Measurements from ENCODE around the gene CAAP1. TPM values are rescaled to one million over a fixed set of nuclear protein-coding genes. Genes with fewer than 3 reads are reported as not detected.
A peak's percentile ranks its signal among the peaks of the same experiment; 100 is the strongest.
"Not testable (repeated sequence)": the region's sequence is repeated elsewhere in the genome, so short reads cannot be mapped to it uniquely, and the experiment has no call there.

CAAP1 gene
- total and polyA plus RNA-seq, 9 donors = 6.7 to 15.0 (median 10.5) TPM

GRCh38 chr9:26891726-26892125 is 876 bp downstream of the CAAP1 start:
- H3K4me3 ChIP-seq = peak overlapping the region; percentile 82
- no peaks in the 10 kb centered on the region for H3K9me3 ChIP-seq
- DNase-seq = no peak
- H3K4me1 ChIP-seq (ENCODE audit: insufficient read depth) = peaks cover 2% of the 10 kb centered on the region
- no peak for TF ChIP-seq CTCF (IDR thresholded peaks at IDR 0.05)
- no peaks in the 10 kb centered on the region for H3K27me3 ChIP-seq
- no peaks in the 10 kb centered on the region for H3K36me3 ChIP-seq
- intact Hi-C loops (cut with DNase I) = no loop called here
- 1 to 2% (median 1%) methylated on average over 14 of the region's 14 CpGs for whole genome bisulfite sequencing, 3 donors
- peak overlapping the region in 1 of 2 donors; percentile 94 for H3K27ac ChIP-seq

GRCh38 chr9:26888271-26888670 is 4.3 kb downstream of the CAAP1 start:
- H3K36me3 ChIP-seq = no peaks in the 10 kb centered on the region
- 84 to 88% (median 87%) methylated on average over 1 of the region's 1 CpG for WGBS, 3 donors
- H3K27ac ChIP-seq = no peak overlapping the region
- intact Hi-C loops (cut with DNase I) = no loop called here
- H3K4me1 ChIP-seq (ENCODE audit: insufficient read depth) = peaks cover 2% of the 10 kb centered on the region
- H3K27me3 ChIP-seq = no peaks in the 10 kb centered on the region
- no peak for TF ChIP-seq EP300 (IDR thresholded peaks at IDR 0.05)
- no peak for TF ChIP-seq CTCF (IDR thresholded peaks at IDR 0.05)
- TF ChIP-seq POLR2A (IDR thresholded peaks at IDR 0.05) = no peak
- no peaks in the 10 kb centered on the region for H3K9me3 ChIP-seq
- no peak for DNase-seq
- no peak overlapping the region for H3K4me3 ChIP-seq

- no peaks in the 10 kb centered on the region for H3K27me3 ChIP-seq
- WGBS, 3 donors = 95 to 97% (median 97%) methylated on average over 3 of the region's 3 CpGs
- no peak for DNase-seq
- no peaks in the 10 kb centered on the region for H3K4me1 ChIP-seq (ENCODE audit: insufficient read depth)
- TF ChIP-seq EP300 (IDR thresholded peaks at IDR 0.05) = no peak
- TF ChIP-seq CTCF (IDR thresholded peaks at IDR 0.05) = no peak
- H3K36me3 ChIP-seq = no peaks in the 10 kb centered on the region
- H3K9me3 ChIP-seq = no peaks in the 10 kb centered on the region
- no peak overlapping the region for H3K27ac ChIP-seq
- intact Hi-C loops (cut with DNase I) = no loop called here
- no peak overlapping the region for H3K4me3 ChIP-seq
These were observed 10.4 kb downstream of the CAAP1 start for GRCh38 chr9:26882154-26882553.

- no peaks in the 10 kb centered on the region for H3K36me3 ChIP-seq
These were observed 12.3 kb downstream of the CAAP1 start for GRCh38 chr9:26880262-26880661.

GRCh38 chr9:26875155-26875554 is 17.4 kb downstream of the CAAP1 start:
- H3K4me3 ChIP-seq; DNase-seq; H3K27me3 ChIP-seq; H3K4me1 ChIP-seq (ENCODE audit: insufficient read depth); H3K36me3 ChIP-seq; intact Hi-C loops (cut with DNase I); H3K9me3 ChIP-seq; H3K27ac ChIP-seq: not testable (repeated sequence)
- WGBS, 3 donors = 93 to 97% (median 96%) methylated on average over 3 of the region's 3 CpGs

More at GRCh38 chr9:26880262-26880661, 12.3 kb downstream of the CAAP1 start:
- H3K9me3 ChIP-seq = no peaks in the 10 kb centered on the region
- no peaks in the 10 kb centered on the region for H3K4me1 ChIP-seq (ENCODE audit: insufficient read depth)
- intact Hi-C loops (cut with DNase I) = no loop called here
- WGBS, 3 donors = 96 to 100% (median 99%) methylated on average over 4 of the region's 4 CpGs
- no peaks in the 10 kb centered on the region for H3K27me3 ChIP-seq
- H3K27ac ChIP-seq = no peak overlapping the region
- TF ChIP-seq POLR2A (IDR thresholded peaks at IDR 0.05) (no peak), CTCF (IDR thresholded peaks at IDR 0.05) (no peak), EP300 (IDR thresholded peaks at IDR 0.05) (no peak)
- no peak overlapping the region for H3K4me3 ChIP-seq
- no peak for DNase-seq
